Fibroblast of pulmonary artery (primary cell): Measurements from ENCODE around the gene ANK3.

ENCODE experiments used
- DNase-seq: peaks from one replicate; pipeline ENCODE4 v3.0.0-alpha.2; 2010; ENCODE audit warnings: low read depth
- H3K4me3 ChIP-seq: replicated peaks from 2 replicates; pipeline ENCODE4 v1.5.1; 2011; ENCODE audit warnings: low read depth, mild to moderate bottlenecking, control low read depth, low read length, moderate library complexity
- TF ChIP-seq, protein P1 (sequence below): IDR thresholded peaks from 2 replicates; pipeline ENCODE4 v1.5.1; 2011; ENCODE audit warnings: mild to moderate bottlenecking, control low read depth, low read length, inconsistent platforms; ENCODE audit errors: missing control alignments

ANK3 gene

DNA sequence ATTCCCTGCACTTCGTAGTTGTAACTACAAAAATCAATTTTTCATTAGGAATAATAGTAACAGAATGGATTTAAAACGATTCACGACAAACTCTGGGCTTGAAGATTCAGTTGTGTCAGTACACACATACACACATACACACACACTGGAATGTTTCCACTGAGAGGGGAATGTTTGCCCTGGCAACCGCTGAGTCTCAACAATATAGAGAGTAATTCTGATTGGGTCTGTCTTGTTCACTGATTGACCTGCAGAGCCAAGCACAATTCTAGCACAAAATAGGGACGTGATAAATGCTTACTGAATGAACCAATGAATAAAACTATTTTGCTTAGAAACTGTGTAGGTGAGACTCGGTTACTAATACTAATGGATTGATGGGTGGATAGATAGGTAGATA, 278.9 kb downstream of the ANK3 start:
- TF ChIP-seq, protein P1, sequence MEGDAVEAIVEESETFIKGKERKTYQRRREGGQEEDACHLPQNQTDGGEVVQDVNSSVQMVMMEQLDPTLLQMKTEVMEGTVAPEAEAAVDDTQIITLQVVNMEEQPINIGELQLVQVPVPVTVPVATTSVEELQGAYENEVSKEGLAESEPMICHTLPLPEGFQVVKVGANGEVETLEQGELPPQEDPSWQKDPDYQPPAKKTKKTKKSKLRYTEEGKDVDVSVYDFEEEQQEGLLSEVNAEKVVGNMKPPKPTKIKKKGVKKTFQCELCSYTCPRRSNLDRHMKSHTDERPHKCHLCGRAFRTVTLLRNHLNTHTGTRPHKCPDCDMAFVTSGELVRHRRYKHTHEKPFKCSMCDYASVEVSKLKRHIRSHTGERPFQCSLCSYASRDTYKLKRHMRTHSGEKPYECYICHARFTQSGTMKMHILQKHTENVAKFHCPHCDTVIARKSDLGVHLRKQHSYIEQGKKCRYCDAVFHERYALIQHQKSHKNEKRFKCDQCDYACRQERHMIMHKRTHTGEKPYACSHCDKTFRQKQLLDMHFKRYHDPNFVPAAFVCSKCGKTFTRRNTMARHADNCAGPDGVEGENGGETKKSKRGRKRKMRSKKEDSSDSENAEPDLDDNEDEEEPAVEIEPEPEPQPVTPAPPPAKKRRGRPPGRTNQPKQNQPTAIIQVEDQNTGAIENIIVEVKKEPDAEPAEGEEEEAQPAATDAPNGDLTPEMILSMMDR, result no peak
- no peak overlapping the region for H3K4me3 ChIP-seq
- no peak for DNase-seq

- H3K4me3 ChIP-seq, result no peak overlapping the region
- TF ChIP-seq, protein P1, result no peak
- DNase-seq, result no peak
These were observed 282.2 kb downstream of the ANK3 start for GRCh38 chr10:60107308-60107976.

DNA sequence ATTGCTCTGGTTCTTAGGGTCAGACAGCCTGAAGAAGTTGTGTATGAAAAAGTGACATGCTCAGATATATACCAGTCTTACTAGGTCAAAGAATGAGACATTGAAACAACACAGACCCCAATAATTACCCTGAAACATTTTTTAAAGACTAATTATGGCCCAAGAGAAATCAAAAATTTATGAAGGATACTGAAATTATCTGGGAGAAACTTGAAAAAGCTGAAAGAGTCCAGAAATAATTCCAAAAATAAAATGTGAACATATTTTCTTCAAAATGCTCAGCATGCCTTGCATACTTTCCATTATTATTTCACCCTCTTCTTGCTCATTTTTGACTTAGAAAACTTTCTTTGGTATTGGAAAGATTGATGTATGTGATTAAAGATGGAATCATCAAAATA, 284.4 kb downstream of the ANK3 start:
- DNase-seq, result no peak
- TF ChIP-seq, protein P1, result no peak
- no peak overlapping the region for H3K4me3 ChIP-seq

DNA sequence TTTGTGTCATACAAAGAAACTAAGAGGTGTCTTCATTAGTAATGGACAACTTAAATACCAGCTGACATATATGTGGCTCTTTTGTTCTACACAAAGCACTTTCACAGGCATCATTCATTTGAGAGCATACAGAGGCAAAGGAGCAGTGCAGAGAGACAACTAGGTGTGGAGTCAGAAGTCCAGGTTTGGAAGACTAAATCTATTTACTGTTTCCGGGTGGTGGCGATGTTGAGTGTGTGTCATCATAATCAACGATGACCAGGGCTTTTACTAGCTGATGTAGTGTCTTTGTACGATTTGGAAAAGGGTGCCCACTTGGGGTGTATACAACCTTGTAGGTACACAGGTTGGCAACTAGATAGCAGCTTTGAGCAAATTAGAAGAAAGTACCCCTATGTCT, 287.9 kb downstream of the ANK3 start:
- H3K4me3 ChIP-seq, result no peak overlapping the region
- TF ChIP-seq, protein P1, result no peak
- DNase-seq, result no peak

DNA sequence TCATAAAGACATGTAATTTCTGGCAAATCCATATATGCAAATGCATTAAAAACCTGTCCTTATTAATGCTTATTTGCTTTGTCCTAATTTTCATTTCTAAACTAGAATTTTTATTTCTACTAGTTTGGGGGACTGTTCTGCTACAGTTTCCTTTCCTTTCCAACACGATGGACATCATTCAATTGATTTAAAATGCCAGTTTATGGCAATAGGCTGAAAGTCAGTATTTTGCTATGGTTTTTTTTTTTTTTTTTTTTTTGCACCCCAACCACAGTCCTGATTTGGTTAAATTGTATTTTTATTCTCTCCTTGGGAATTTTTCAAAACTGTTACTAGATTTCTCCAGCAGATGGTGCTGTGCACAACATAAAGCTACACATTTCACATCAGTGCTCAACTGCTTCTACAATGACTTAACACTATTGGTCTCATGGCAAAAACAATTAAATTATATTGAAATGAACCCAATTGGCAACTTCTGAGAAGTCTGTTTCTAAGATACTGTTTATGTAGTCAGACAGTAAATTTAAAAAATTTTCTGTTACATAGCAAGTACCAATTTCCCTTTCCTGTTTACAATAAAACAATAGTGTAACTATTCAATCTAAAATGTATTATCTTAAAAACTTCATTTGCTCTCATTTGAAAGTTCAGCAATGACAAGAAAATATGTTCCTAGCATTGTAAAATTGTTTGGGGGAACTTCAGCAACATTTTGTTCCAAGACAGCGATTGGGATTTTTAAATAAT, 289.5 kb downstream of the ANK3 start:
- no peak overlapping the region for H3K4me3 ChIP-seq
- TF ChIP-seq, protein P1, result peak; percentile 58
- peak; percentile 77 for DNase-seq

DNA sequence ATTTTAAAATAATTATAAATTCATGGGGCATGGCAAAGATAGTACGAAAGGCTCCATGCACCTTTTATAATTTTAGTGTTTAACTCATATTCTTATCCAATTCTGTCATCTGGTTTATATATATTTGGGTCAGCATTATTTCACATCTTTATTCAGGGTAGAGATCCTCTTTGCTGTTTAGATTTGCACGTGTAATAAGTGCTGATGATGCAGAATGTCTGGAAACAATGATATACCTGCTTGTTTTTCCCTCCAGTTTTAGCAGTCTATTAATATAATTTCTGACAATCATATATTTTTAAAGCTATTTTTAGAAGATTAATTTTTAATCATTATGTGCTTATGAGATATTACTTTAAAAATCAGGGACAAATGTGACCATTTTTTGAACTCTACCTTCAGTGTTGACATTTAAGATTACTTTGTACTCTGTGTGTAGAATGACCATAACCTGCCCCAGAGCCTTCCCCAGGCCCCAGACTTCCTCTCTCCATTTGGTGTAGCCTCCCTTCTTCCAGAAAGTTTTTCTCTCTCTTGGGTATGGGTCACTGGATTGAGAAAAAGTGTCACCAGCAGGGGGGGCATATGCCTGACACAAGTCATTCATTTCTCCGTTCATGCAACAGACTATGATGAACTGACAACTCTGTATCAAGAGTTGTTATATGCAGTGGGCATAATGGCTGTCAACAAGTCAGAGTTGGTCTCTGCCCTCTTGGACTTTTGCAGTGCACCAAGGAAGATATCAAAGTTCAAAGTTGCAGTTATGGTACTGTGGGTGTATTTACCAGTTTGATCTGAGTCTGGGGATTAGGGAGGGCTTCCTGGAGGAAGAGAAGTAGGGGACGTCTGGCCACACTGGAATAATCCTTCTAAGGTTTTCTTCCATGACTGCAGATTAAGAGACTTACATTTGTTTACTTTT, 290.7 kb downstream of the ANK3 start:
- H3K4me3 ChIP-seq, result no peak overlapping the region
- no peak for DNase-seq
- TF ChIP-seq, protein P1, result peak; percentile 38
